GM12872 (cell line): ENCODE results near the gene NIP7.

Experiments
- CTCF ChIP-seq: IDR thresholded peaks from 3 replicates; pipeline ENCODE4 v1.5.1; 2011; ENCODE audit warnings: low read depth, mild to moderate bottlenecking, low read length, moderate library complexity; ENCODE audit not compliant: insufficient read depth

Gene NIP7

GRCh38 chr16:69319826-69320739, 19.5 kb upstream of the NIP7 start:
- no peak for TF ChIP-seq CTCF

GRCh38 chr16:69320740-69321073, 18.9 kb upstream of the NIP7 start:
- no peak for TF ChIP-seq CTCF

DNA sequence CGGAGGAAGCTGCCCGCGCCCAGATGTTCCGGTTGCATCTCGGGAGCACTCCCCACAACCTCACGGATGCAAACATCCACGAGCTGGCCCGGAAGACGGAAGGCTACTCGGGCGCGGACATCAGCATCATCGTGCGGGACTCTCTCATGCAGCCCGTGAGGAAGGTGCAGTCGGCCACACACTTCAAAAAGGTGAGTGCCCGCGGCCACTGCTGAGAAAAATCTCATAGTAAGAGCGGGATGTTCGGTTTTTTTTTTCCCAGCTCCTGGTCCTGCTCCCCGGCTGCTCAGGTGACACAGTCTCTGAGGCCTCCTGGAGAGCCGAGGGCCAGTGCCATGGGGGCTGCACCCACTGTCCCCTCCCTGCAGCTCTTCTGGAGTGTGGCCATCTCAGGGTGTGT, 18.5 kb upstream of the NIP7 start:
- TF ChIP-seq CTCF: no peak

DNA sequence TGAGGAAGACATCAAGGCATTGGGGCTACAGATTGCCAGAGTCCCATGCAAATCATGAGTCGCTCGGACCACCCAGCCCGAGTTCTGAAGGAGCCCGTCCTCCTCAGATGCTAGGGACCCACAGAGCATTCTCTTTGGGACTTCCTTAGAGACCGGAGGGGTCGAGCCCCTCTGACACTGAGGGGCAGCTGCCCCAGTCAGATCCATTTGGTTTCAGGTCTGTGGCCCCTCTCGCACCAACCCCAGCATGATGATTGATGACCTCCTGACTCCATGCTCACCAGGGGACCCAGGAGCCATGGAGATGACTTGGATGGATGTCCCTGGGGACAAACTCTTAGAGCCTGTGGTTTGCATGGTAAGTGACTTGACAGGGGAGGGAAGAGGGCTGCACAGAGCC, 17.2 kb upstream of the NIP7 start:
- no peak for TF ChIP-seq CTCF

DNA sequence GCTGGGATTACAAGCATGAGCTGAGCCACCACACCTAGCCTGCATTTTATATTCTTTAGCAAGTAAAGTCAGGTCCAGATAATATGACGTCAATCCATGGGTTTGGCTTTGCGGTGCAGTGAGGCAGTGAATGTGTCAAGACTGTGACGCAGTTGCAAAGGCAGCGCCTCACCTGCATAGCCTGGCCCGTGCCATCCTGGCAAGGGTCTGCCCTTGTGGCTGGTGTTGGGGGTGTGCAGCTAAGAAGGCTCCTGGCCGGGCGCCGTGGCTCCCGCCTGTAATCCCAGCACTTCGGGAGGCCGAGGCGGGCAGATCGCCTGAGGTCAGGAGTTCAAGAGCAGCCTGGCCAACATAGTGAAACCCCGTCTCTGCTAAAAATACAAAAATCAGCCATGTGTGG, 16.2 kb upstream of the NIP7 start:
- TF ChIP-seq CTCF: no peak

- TF ChIP-seq CTCF: no peak
These were observed 15.5 kb upstream of the NIP7 start for GRCh38 chr16:69324013-69324531.

DNA sequence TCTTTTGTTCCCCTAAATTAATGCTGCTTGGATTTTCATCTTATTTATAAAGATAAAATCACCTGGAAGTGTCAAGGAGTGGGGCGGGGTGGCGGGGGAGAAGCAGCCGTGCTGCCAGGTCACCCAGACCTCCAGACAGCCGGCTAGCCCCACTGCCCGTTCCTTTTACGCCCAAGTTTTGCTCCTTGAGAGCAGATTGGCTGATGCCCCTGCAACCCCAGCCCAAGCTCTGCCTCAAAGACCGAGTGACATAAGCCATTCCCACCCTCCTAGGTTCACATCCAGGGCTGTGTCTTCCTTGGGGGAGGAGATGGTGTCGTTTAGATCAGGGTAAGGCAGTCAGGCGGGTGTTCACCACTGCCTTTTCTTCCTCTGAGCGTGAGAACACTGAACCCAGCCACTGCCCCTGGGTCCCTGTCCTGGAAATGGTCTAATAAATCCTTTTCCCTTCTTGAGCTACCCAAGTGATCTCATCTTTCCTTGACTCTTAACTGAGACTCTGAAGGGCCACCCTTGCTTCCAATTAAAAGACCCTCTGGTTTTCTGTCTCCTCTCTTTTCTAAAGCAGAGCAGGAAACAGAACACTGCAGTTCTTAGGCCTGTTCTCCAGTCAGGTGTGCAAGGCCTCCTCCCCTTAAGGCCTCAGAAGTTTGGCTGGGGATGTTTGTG, 14.9 kb upstream of the NIP7 start:
- TF ChIP-seq CTCF: no peak
